SU-DHL-6 (cell line): ENCODE measurements around the gene WAC.

Source experiments
- H2AFZ ChIP-seq: fragments of 200-600 bp; sonication (generic); 2 replicates; pipeline ENCODE4 v1.6.1; 2014; ENCODE audit warnings: low read depth, mild to moderate bottlenecking, moderate library complexity, mixed read lengths, antibody characterized with exemption, low read length; ENCODE audit not compliant: severe bottlenecking
- H3F3A ChIP-seq: fragments of 200-600 bp; shearing (Covaris generic); 2 replicates; pipeline ENCODE4 v1.6.0; 2016; ENCODE audit warnings: antibody characterized with exemption, mild to moderate bottlenecking; ENCODE audit not compliant: insufficient read depth
- H3K27ac ChIP-seq: fragments of 200-600 bp; sonication (generic); 2 replicates; pipeline ENCODE4 v1.5.1; 2016; ENCODE audit warnings: low read depth, mild to moderate bottlenecking, low read length, moderate library complexity, mixed read lengths
- H3K27me3 ChIP-seq: fragments of 200-600 bp; sonication (generic), shearing (Covaris generic); 2 replicates; pipeline ENCODE4 v1.6.0; 2014; ENCODE audit warnings: mild to moderate bottlenecking, low read length
- H3K36me3 ChIP-seq: fragments of 200-600 bp; sonication (generic); 2 replicates; pipeline ENCODE4 v1.6.1; 2014; ENCODE audit warnings: mild to moderate bottlenecking, low read length, mixed read lengths
- H3K4me2 ChIP-seq: fragments of 300-600, 200-600 bp; shearing (Covaris generic), sonication (generic); 2 replicates; pipeline ENCODE4 v1.6.0; 2014; ENCODE audit warnings: low read length, low read depth, mild to moderate bottlenecking; ENCODE audit not compliant: poor library complexity, severe bottlenecking
- H3K4me3 ChIP-seq: fragments of 200-600 bp; sonication (generic); 2 replicates; pipeline ENCODE4 v1.5.1; 2014; ENCODE audit warnings: antibody characterized with exemption, low read length, mild to moderate bottlenecking, mixed read lengths; ENCODE audit not compliant: insufficient read depth, poor library complexity, severe bottlenecking
- H3K79me2 ChIP-seq: fragments of 200-600 bp; sonication (generic); 2 replicates; pipeline ENCODE4 v1.6.1; 2014; ENCODE audit warnings: mild to moderate bottlenecking, low read length, moderate library complexity; ENCODE audit not compliant: insufficient read depth
- H3K9ac ChIP-seq: fragments of 200-600 bp; sonication (generic); 2 replicates; pipeline ENCODE4 v1.7.0; 2014; ENCODE audit warnings: mild to moderate bottlenecking, low read length
- H3K9me2 ChIP-seq: fragments of 200-600 bp; sonication (generic); replicated peaks from 2 replicates; pipeline ENCODE4 v1.6.1; 2014; ENCODE audit warnings: low read length; ENCODE audit not compliant: insufficient read depth
- H3K9me3 ChIP-seq: fragments of 200-600 bp; sonication (generic); 2 replicates; pipeline ENCODE4 v1.6.1; 2014; ENCODE audit warnings: low read length, mixed read lengths; ENCODE audit not compliant: insufficient read depth
- H4K20me1 ChIP-seq: fragments of 200-600 bp; sonication (generic); 2 replicates; pipeline ENCODE4 v1.6.1; 2014; ENCODE audit warnings: low read depth, mild to moderate bottlenecking, antibody characterized with exemption, low read length, moderate library complexity, mixed read lengths
- CTCF ChIP-seq: fragments of 200-600 bp; sonication (generic); IDR thresholded peaks from one replicate; pipeline ENCODE4 v1.5.1; 2017; ENCODE audit warnings: antibody characterized with exemption, mild to moderate bottlenecking, low read length, moderate library complexity; ENCODE audit not compliant: insufficient read depth, poor library complexity, severe bottlenecking
- EZH2phosphoT487 ChIP-seq: fragments of 200-600 bp; sonication (generic), shearing (Covaris generic); conservative IDR thresholded peaks from 2 replicates; pipeline ENCODE4 v1.6.1; 2018; ENCODE audit warnings: mild to moderate bottlenecking, antibody characterized with exemption, low read length, moderate library complexity, mixed read lengths

Gene WAC

GRCh38 chr10:28595613-28596012, 62.7 kb downstream of the WAC start:
- Histone ChIP-seq H3K36me3 (peaks cover 64% of the 10 kb centered on the region), H3K9me2 (no peaks in the 10 kb centered on the region), H3K27ac (no peak overlapping the region), H3K27me3 (no peaks in the 10 kb centered on the region), H3K9ac (no peak overlapping the region), H3K4me3 (no peak overlapping the region), H2AFZ (no peak overlapping the region), H3K79me2 (peaks cover 99% of the 10 kb centered on the region), H3K4me2 (no peak overlapping the region), H4K20me1 (peaks cover 82% of the 10 kb centered on the region), H3K9me3 (no peaks in the 10 kb centered on the region), H3F3A (peaks cover 21% of the 10 kb centered on the region; the same call in 1 of the 2 replicates)
- TF ChIP-seq CTCF (no peak), EZH2phosphoT487 (no peak)

- H3K9me3 ChIP-seq, result no peaks in the 10 kb centered on the region
- peaks cover 88% of the 10 kb centered on the region for H4K20me1 ChIP-seq
- peaks cover 15% of the 10 kb centered on the region; the same call in 1 of the 2 replicates for H3F3A ChIP-seq
- peaks cover 94% of the 10 kb centered on the region for H3K79me2 ChIP-seq
- H2AFZ ChIP-seq, result no peak overlapping the region
- no peaks in the 10 kb centered on the region for H3K9me2 ChIP-seq
- no peak overlapping the region for H3K4me3 ChIP-seq
- H3K9ac ChIP-seq, result no peak overlapping the region
- H3K27ac ChIP-seq, result no peak overlapping the region
- H3K27me3 ChIP-seq, result no peaks in the 10 kb centered on the region
- H3K36me3 ChIP-seq, result peaks cover 49% of the 10 kb centered on the region; the same call in 1 of the 2 replicates
- H3K4me2 ChIP-seq, result no peak overlapping the region
- no peak for TF ChIP-seq CTCF
- no peak for TF ChIP-seq EZH2phosphoT487
Measured at GRCh38 chr10:28600056-28600455, 67.1 kb downstream of the WAC start.

- H3K27ac ChIP-seq, result no peak overlapping the region
- peaks cover 94% of the 10 kb centered on the region for H3K79me2 ChIP-seq
- no peak overlapping the region for H3K4me3 ChIP-seq
- no peaks in the 10 kb centered on the region for H3K9me2 ChIP-seq
- H3K9me3 ChIP-seq, result no peaks in the 10 kb centered on the region
- H4K20me1 ChIP-seq, result peaks cover 86% of the 10 kb centered on the region
- TF ChIP-seq EZH2phosphoT487 (no peak), CTCF (no peak)
- no peak overlapping the region for H3K4me2 ChIP-seq
- peaks cover 45% of the 10 kb centered on the region; the same call in 1 of the 2 replicates for H3K36me3 ChIP-seq
- no peak overlapping the region for H2AFZ ChIP-seq
- no peaks in the 10 kb centered on the region for H3K27me3 ChIP-seq
- H3F3A ChIP-seq, result peaks cover 15% of the 10 kb centered on the region; the same call in 1 of the 2 replicates
- no peak overlapping the region for H3K9ac ChIP-seq
Measured at GRCh38 chr10:28601012-28601411, 68.1 kb downstream of the WAC start.
